GM11168 (cell line): ENCODE data around the gene CCAR1.
"Not testable (repeated sequence)": the region's sequence is repeated elsewhere in the genome, so short reads cannot be mapped to it uniquely, and the experiment has no call there.

Experiments
- in situ Hi-C: fragments of 300-500 bp; cut with MboI; formaldehyde crosslinking; loops from one replicate; pipeline ENCODE4 v1.12.0; 2022; ENCODE audit warnings: low sequenced_read_pairs; ENCODE audit not compliant: unreplicated experiment

The CCAR1 gene, protein sequence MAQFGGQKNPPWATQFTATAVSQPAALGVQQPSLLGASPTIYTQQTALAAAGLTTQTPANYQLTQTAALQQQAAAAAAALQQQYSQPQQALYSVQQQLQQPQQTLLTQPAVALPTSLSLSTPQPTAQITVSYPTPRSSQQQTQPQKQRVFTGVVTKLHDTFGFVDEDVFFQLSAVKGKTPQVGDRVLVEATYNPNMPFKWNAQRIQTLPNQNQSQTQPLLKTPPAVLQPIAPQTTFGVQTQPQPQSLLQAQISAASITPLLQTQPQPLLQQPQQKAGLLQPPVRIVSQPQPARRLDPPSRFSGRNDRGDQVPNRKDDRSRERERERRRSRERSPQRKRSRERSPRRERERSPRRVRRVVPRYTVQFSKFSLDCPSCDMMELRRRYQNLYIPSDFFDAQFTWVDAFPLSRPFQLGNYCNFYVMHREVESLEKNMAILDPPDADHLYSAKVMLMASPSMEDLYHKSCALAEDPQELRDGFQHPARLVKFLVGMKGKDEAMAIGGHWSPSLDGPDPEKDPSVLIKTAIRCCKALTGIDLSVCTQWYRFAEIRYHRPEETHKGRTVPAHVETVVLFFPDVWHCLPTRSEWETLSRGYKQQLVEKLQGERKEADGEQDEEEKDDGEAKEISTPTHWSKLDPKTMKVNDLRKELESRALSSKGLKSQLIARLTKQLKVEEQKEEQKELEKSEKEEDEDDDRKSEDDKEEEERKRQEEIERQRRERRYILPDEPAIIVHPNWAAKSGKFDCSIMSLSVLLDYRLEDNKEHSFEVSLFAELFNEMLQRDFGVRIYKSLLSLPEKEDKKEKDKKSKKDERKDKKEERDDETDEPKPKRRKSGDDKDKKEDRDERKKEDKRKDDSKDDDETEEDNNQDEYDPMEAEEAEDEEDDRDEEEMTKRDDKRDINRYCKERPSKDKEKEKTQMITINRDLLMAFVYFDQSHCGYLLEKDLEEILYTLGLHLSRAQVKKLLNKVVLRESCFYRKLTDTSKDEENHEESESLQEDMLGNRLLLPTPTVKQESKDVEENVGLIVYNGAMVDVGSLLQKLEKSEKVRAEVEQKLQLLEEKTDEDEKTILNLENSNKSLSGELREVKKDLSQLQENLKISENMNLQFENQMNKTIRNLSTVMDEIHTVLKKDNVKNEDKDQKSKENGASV

DNA sequence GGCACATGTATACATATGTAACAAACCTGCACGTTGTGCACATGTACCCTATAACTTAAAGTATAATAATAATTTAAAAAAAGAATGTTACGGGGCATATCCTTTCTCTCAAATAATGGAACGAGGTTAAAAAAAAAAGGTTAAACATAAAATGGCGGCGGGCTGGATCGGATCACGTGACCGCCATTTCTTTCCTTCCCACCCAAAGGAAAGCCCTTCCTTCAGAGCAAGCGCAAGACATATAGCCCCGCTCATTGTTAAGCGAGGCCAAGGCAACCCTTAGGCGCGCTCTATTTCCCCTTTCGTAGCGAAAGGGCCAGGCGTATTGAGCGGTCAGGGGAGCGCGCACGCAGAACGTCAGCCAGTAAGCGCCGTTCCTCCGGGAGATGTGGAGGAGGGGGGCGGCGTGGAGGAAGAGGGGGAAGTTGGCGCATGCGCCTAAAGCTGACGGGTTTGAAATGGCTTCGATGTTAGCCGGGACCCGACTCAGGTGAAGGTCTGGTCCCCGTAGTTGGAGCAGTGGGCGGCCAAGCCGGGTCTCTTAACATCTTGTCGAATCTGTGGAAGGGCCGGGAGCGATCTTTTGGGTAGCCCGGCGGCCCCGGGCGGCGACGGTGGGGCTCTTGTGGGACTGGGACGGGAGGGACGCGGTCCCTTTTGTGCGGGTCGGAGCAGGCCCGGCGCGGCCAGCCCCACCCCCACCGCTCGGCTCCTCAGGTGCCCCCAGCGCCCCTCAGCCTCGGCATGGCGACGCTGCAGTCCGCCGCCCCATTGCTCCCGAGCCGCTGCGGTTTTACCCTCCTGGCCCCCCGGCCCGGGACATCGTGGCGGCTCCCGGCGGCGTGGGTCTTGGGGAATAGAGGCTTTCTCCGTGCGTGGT lies at the start of gene CCAR1:
Gene CCAR1, plus strand, starts transcription at position 447 of the 880 bp plus-strand sequence. CDS start 1,266 bp downstream, outside the sequence.
- in situ Hi-C loops = no loop called here

DNA sequence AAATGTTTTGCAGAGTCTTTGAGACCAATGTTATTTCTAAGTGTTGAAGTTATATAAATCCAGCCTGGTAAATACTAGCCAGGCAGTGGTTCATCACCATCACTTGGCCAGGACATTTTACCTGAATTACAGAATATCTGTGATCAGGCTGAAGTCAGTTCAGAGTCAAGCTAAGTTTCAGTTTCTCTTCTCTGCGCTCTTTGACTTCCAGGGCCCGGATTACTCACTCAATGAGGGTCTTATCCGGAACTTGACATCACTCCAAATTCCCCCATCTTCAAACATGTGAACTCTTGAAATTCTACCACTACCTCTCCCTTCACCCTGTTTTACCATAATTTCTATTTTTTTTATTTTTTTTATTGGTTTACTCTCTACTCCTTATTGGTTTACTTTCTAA lies 36.6 kb upstream of the CCAR1 start:
- in situ Hi-C loops = no loop called here

DNA sequence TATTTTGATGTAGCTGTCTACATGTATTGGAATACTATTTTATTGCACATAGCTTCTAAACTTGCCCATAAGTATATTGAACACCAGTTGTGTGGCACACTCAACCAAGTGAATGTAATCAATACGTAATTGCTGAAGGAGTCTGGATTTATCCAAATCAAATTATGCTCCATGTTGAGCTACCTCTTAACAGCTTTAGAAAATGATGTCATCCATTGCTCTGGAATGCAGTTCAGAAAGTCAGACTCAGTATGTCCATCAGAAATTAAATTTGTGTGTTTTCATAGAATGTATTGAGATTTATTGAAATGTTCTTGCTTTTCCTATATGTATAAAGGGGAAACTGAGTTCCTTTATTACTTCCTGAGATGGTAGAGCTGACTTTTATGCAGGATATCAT lies 25.0 kb upstream of the CCAR1 start:
- in situ Hi-C loops = no loop called here

DNA sequence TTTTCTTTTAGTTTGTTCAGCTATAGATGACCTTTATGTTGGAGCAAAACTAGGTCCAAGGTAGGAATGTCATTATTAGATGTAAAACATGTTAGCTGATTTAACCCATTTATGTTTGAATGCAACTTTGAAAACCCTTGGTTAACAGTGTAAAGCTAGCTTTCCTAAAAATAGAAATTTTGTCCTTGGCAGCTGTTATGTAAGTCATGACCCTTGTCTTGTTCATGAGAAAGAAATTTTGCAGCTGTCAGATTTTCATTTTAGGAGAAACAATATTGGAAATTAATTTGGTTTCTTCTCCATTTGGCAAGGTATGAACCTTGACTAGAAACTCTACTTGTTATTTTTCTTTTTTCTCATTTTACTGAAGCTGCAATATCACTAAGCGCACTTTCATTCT lies 23.9 kb upstream of the CCAR1 start:
- in situ Hi-C loops = no loop called here

DNA sequence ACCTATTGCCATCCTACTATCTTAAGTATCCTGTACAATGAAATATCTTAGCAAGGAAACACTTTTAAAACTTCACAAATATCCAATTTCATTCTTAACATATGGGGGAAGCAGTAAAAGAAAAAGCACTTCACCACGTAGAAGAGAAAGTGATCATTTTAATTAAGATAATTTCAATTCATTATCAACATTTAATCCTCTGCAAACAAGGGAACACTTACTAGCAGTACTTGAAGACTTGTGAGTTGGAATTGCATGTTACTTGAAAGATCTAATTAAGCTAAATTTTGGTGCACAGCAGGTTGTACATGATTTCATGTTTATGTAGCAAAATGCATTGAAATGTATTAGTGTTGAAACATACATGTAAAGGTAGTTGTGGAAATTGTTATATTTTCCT lies 20.8 kb upstream of the CCAR1 start:
- in situ Hi-C loops = no loop called here

DNA sequence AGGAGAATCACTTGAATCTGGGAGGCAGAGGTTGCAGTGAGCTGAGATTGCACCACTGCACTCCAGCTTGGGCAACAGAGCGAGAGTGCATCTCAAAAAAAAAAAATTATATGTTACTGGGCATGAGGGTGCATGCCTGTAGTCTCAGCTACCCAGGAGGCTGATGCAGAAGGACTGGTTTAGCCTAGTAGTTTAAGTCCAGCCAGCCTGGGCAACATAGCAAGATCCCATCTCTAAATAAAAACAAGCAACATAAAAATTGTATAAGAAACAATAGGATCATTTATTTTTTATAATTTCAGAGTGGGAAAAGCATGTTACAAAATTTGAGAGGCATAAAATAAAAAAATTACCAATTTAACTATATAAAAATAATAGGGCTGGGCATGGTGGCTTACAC lies 15.5 kb upstream of the CCAR1 start:
- in situ Hi-C loops = no loop called here

DNA sequence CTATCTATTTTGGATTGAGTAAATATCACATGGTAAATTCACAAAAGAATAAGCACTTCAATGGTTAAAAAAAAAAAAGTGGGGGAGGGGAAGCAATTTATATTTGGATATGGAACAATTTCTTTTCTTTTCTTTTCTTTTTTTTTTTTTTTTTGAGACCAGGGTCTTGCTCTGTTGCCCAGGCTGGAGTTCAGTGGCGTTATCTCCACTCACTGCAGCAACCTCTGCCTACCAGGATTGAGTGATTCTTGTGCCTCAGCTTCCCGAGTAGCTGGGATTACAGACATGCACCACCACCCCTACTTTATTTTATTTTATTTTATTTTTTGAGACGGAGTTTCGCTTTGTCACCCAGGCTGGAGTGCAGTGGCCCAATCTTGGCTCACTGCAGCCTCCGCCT lies 12.1 kb upstream of the CCAR1 start:
- in situ Hi-C loops = not testable (repeated sequence)

DNA sequence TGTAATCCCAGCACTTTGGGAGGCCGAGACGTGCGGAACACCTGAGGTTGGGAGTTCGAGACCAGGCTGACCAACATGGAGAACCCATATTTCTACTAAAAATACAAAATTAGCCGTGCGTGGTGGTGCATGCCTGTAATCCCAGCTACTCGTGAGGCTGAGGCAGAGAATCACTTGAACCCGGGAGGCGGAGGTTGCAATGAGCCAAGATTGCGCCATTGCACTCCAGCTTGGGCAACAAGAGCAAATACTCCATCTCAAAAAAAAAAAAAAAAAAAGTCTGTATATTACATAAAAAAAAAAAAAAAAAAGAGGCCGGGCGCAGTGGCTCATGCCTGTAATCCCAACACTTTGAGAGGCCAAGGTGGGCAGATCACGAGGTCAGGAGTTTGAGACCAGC lies 8.0 kb upstream of the CCAR1 start:
- in situ Hi-C loops = not testable (repeated sequence)

DNA sequence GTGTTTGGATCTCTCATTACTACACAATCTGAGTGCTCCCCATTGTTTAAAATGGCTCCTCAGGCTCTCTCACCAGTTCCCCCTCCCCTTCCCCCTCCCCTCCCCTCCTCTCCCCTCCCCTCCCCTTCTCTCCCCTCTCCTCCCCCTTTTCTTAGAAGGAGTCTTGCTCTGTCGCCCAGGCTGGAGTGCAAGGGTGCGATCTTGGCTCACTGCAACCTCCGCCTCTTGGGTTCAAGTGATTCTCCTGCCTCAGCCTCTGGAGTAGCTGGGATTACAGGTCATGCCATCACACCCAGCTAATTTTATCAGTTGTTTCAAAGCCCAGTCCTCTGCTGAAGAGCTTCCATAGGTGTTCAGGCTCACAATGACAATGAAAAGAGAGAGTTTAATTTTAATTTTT lies 3.6 kb upstream of the CCAR1 start:
- in situ Hi-C loops = no loop called here

DNA sequence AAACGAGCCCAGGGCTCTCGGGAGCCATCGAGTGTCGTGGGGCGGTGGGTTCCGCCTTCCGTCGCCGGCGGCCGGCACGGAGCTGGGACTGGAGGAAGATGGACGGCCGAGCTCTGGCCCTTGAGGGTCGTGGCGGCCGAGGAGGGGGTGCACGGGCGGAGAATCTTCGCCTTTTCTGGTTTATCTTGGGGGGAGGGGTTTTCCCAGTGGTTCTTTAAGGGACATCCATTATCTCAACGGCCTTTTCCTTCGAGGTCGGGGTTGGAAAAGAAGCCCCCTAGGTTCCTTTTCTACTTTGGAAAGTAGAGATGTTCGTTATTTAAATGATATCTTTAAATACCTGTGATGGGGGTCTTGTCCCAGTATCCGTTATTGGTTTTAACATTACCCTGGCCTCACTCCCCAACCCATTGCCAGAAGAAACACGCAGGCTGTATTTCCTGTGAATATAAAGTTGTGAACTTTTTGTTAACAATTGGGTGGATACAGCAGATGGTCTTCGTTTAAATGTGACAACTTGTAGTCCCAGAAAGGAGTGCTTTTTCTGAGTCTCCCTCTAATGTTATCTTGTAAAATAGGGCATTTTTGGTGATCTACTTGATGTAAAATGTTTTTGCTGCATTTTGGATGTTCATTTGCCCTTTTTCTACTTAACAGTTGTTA lies 765 bp downstream of the CCAR1 start:
- in situ Hi-C loops = no loop called here

DNA sequence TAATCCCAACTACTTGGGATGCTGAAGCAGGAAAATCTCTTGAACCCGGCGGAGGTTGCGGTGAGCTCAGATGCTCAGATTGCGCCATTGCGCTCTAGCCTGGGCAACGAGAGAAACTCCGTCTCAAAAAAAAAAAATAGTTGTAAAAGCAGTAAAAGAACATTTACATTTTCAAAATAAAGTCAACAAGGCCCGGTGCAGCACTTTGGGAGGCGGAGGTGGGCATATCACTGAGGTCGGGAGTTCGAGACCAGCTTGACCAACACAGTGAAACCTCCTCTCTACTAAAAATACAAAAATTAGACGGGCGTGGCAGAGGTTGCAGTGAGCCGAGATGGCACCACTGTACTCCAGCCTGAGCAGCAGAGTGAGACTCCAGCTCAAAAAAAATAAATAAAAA lies 4.0 kb downstream of the CCAR1 start:
- in situ Hi-C loops = no loop called here

DNA sequence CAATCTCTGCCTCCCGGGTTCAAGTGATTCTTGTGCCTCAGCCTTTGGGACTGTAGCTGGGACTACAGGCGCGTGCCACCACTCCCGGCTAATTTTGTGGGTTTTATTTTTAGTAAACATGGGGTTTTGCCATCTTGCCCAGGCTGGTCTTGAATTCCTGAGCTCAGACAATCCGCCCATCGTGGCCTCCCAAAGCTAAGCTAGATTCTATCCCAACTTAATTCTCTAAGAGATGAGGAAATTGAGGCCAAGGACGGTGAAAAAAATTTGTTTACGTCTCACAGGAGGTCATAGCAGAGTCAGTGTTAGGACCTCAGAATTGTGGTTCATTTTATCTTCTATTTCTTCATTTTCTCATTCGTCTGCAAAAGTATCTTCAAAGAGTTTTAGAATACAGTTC lies 6.1 kb downstream of the CCAR1 start:
- in situ Hi-C loops = no loop called here

DNA sequence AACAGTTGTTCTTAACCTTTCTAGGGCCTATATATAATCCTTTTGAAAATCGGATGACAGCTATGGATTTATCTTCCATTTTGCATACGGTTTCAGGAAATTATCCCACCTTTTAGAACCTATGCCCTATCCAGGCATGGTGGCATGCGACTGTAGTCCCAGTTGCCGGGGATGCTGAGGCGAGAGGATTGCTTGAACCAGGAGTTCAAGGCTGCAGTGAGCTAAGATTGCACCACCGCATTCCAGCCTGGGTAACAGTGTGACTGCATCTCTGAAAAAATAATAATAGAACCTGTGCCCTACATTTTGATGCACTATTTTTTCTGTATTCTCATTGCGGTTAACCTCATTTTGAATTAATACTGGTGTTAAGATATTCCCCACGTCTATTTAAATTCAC lies 11.6 kb downstream of the CCAR1 start:
- in situ Hi-C loops = no loop called here

DNA sequence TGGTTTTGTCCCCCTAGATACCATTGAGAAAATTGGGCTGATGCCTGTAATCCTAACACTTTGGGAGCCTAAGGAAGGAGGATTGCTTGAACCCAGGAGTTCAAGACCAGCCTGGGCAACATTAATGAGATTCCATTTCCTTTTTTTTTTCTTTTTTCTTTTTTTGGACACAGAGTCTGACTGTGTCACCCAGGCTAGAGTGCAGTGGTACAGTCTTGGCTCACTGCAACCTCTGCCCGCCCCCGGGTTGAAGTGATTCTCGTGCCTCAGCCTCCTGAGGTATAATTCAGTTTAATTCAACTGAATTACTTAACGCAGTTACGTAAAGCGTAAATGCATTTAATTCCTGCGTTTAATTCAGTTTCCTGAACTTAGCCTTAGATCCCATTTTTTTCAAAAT lies 13.3 kb downstream of the CCAR1 start:
- in situ Hi-C loops = no loop called here

DNA sequence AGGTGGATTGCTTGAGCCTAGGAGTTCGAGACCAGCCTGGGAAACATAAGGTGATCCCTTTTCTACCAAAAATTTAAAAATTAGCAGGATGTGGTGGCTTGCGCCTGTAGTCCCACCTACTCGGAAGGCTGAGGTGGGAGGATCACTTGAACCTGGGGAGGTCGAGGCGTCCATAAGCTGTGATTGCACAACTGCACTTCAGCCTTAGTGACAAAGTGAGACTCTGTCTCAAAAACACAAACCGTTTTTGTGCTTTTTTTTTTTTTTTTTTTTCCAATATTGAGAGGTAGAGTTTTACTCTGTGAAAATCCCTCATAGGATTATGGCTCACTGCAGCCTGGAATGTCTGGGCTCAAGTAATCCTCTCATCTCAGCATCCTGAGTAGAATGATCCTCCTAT lies 14.1 kb downstream of the CCAR1 start:
- in situ Hi-C loops = no loop called here

DNA sequence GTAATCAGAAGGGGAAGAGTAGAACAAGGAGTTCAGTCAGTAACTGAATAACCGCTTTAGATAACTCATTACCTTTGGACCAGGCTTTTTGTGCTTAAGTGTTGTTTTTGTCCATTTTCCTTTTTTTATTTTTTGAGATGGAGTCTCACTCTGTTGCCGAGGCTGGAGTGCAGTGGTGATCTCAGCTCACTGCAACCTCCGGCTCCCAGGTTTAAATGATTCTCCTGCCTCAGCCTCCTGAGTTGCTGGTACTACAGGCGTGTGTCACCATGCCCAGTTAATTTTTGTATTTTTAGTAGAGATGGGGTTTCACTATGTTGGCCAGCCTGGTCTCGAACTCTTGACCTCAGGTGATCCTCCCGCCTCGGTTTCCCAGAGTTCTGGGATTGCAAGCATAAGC lies 14.7 kb downstream of the CCAR1 start:
- in situ Hi-C loops = not testable (repeated sequence)

DNA sequence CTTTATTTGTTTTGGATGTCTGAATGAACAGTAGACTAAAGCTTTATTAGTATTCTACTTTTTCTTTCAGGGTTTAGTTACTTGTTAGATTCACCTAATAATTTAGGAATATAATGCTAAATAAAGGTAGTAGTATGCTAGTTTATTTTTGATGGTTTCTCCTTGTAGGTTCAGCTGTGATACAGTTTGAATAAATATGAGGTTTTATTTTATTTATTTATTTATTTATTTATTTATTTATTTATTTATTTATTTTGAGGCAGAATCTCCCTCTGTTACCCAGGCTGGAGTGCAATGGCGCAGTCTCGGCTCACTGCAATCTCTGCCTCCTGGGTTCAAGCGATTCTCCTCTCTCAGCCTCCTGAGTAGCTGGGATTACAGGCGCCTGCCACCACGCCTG lies 19.6 kb downstream of the CCAR1 start:
- in situ Hi-C loops = not testable (repeated sequence)

DNA sequence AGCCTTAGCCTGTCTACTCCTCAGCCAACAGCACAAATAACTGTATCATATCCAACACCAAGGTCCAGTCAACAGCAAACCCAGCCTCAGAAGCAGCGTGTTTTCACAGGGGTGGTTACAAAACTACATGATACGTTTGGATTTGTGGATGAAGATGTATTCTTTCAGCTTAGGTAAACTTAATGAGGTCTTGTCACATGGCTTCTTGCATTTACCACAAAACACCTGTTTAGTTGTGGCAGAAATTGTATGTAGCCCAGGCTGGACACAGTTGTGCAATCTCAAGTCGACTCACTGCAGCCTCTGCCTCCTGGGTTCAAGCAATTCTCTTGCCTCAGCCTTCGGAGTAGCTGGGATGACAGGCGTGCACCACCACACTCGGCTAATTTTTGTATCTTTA lies 21.4 kb downstream of the CCAR1 start:
- in situ Hi-C loops = no loop called here

DNA sequence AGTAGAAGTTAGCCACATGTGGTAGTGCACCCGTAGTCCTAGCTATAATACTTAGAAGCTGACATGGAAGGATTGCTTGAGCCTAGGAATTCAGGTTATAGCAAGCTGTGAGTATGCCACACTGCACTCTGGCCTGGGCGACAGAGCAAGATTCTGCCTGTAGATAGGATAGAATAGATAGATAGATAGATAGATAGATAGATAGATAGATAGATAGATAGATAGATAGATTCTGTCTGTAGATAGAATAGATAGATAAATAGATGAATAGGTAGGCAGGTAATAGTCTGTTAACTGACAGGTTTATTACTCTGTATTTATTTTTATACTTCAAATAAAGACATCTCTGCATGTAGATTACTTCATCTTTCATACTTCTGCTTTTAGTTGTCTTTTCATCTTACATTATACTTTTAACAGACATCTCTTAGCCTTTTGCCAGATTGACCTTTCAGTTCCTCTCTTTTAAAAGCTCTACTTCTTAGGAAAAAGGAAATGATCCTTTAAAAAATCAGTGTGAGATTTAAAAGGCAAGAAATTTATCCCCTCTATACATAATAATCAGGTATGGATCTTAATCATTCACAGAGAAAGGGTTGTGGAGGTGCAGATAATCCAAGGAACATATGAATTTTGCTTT lies 31.8 kb downstream of the CCAR1 start:
- in situ Hi-C loops = no loop called here
